Uterus (tissue), 2 donors: ENCODE data around the gene PTPRG.

ENCODE experiments used
- CTCF ChIP-seq, 4 experiments: fragments of 200-600 bp in 2 of 4; fragments of 450-650 bp in 2 of 4; sonication (generic) in 2 of 4; IDR thresholded peaks; one replicate each; pipeline ENCODE4 v1.5.1; 2016 to 2019; ENCODE audit warnings: antibody characterized with exemption in 4 of 4, mild to moderate bottlenecking in 2 of 4, moderate library complexity in 1 of 4
- POLR2A ChIP-seq, 2 donors: fragments of 450-650 bp; IDR thresholded peaks; one replicate each; pipeline ENCODE4 v1.6.1; 2016; ENCODE audit warnings: antibody characterized with exemption in 2 of 2, mild to moderate bottlenecking in 1 of 2, moderate library complexity in 1 of 2

DNA sequence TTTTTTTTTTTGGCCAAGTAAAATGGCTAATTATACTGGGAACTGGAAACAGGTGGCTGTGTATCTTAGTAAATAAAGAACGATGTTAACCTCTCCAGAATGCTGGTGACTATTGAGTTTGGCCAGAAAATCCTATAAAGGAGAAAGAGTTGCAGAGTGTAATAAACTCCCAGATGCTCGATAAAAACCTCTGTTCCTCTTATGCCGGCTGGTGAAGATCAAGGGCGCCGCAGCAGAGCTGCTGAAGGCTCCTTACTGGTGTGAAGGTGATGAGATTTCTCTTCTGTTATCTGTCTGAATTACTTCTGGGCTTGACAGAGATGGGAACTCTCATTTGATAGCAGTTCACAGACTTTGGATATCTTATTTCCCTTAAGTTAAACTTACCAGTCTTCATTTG lies 104.6 kb downstream of the PTPRG start:
- TF ChIP-seq CTCF (IDR thresholded peaks at IDR 0.05), result no peak
- TF ChIP-seq POLR2A (IDR thresholded peaks at IDR 0.05), result no peak
